ENCODE data around the gene BEST2.

The BEST2 gene

GRCh38 chr19:12772323-12772722 is 20.7 kb downstream of the BEST2 start:
- H3K4me3 ChIP-seq (replicated peaks in 1 of 2; ENCODE audit: low read depth in 2 of 2, low read length in 2 of 2), result no peak overlapping the region
- TF ChIP-seq CTCF (IDR thresholded peaks at IDR 0.05; ENCODE audit: low read depth, low read length), result no peak
- peak in 1 of 2 donors; percentile 21 for DNase-seq (ENCODE audit: low read depth in 2 of 2)

DNA sequence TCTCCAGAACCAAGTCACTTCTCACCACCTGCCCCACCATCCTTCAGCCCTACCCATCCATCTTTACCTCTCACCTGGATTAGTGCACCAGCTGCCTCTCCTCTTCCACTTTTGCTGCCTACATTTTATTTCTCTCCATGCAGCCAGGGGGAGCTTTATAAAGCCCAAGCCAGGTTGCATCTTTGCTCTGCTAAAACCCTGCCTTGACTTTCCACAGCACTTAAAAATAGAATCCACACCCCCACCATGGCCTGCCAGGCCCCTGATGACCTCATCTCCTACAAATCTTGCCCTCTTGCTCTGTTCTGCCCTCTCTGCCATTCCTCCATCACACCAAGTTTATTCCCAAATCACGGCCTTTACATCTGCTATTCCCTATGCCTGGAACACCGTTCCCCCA is 22.0 kb downstream of the BEST2 start:
- no peak overlapping the region for H3K4me3 ChIP-seq (replicated peaks in 1 of 2; ENCODE audit: low read depth in 2 of 2, low read length in 2 of 2)
- peak; percentile 47 for DNase-seq (ENCODE audit: low read depth in 2 of 2)
- peak; percentile 41 for TF ChIP-seq CTCF (IDR thresholded peaks at IDR 0.05; ENCODE audit: low read depth, low read length)

DNA sequence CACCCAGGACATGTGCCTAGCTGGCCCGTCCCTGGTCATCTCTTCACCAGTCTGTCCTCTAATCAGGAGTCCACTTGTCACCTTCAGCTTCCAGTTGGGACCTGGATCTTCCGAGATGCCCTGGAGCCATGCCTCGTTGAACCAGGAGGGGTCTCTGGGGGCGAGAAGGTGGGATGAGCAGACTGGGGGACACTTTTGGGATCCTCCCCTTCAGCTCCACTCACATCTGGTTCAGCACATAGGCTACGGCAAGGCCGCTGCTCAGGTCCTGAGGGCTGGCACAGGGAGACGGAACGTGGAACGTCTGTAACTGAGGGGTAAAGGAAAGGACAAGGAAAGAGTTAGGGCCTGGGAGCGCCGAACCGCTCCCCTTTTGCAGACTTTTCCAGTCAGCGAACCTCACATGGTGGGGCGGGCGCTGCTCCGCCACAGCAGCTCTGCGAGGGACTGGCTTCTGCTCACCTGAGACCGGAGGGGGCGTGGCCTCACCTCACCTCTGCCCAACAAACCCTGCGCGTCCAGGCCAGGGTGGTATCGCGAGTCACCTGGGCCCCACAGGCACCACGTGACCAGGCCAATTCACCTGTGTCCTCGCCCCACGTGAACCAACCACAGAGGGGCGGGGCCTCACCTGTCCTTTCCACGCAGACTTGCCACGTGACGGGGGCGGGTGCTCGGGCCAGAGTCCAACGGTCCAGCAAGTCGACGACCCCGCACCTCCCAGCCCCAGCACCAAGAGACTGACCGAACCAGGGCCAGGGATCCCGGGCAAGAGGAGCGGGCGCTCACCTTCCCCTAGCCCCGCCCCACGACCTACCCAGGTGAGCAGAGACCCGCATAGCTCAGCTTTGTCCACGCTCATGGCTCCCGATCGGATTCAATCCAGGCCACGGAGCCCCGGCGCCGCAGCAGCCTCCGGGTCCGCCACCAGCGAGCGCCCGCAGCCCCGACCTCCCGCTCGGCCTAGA is 23.3 kb downstream of the BEST2 start, which contains the start of gene HOOK2:
Gene HOOK2, minus strand, starts transcription at position 965 of the 968 bp plus-strand sequence. Its CDS starts 103 bp downstream, at position 862.
- peak within 1 kb of the TSS; percentile 78 to 81 for H3K4me3 ChIP-seq (replicated peaks in 1 of 2; ENCODE audit: low read depth in 2 of 2, low read length in 2 of 2)
- DNase-seq (ENCODE audit: low read depth in 2 of 2), result no peak
- TF ChIP-seq CTCF (IDR thresholded peaks at IDR 0.05; ENCODE audit: low read depth, low read length), result no peak

- peak overlapping the region; percentile 59 to 77 for H3K4me3 ChIP-seq (replicated peaks in 1 of 2; ENCODE audit: low read depth in 2 of 2, low read length in 2 of 2)
- peak; percentile 80 to 82 for DNase-seq (ENCODE audit: low read depth in 2 of 2)
- TF ChIP-seq CTCF (IDR thresholded peaks at IDR 0.05; ENCODE audit: low read depth, low read length), result peak; percentile 97
Measured at GRCh38 chr19:12777217-12778016, 25.8 kb downstream of the BEST2 start.

DNA sequence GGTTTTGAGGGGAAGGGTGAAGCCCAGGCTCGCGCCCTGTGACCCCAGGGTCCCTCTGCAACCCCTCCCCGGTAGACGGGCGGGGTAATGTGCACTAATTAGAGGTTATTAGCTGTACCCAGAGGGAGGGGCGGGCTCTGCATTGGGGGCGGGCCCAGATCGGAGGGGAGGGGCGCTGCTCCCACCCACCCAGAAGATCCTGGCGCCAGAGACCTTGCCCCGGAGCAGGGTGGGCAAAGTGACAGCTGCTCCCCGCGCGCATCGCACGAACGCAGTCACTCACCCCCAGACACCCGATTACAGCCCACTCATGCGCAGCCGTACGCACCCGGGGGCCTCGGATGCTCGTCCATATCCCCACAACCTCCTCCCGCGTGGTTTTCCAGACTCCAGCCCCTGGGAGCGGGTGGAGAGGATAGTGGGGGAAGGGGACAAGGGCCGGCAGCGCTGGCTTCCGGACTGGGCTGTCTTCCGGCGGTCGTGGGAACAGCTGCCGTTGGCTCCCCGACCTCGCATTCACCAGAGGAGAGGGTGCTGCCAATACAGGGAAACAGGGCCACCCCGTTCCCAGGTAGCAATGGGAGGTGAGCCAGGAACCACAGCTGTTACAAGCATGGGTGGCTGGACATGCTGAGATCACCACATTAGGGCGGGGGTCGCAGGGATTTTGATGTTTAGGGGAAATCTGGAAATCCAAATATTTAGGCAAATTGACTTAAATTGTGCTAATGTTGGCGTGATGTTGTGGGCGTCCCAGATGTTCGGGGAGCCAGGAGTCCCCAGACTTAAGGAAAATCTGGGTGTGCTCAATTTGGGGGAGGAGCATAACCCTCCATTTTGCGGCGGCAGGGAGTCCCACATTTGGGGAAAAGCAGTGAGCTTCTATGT is 26.7 kb downstream of the BEST2 start:
- peak overlapping the region; percentile 59 to 77 for H3K4me3 ChIP-seq (replicated peaks in 1 of 2; ENCODE audit: low read depth in 2 of 2, low read length in 2 of 2)
- DNase-seq (ENCODE audit: low read depth in 2 of 2), result peak; percentile 83 to 92
- TF ChIP-seq CTCF (IDR thresholded peaks at IDR 0.05; ENCODE audit: low read depth, low read length), result no peak

GRCh38 chr19:12778905-12779161 is 27.2 kb downstream of the BEST2 start:
- TF ChIP-seq CTCF (IDR thresholded peaks at IDR 0.05; ENCODE audit: low read depth, low read length), result peak; percentile 1
- H3K4me3 ChIP-seq (replicated peaks in 1 of 2; ENCODE audit: low read depth in 2 of 2, low read length in 2 of 2), result peak overlapping the region; percentile 59 to 77
- DNase-seq (ENCODE audit: low read depth in 2 of 2), result no peak

All from cardiac fibroblast (primary cell).